Pulmonary artery endothelial cell (primary cell): ENCODE data around the gene PPP1R12B. TPM values are rescaled to one million over a fixed set of nuclear protein-coding genes. Genes with fewer than 3 reads are reported as not detected.
"Not testable (repeated sequence)": the region's sequence is repeated elsewhere in the genome, so short reads cannot be mapped to it uniquely, and the experiment has no call there.

ENCODE experiments used
- DNase-seq: peaks from one replicate; pipeline ENCODE4 v3.0.0-alpha.2; 2011; ENCODE audit warnings: low read depth, low spot score
- total RNA-seq: library from RNA; depleted of rRNA; stranded (reverse); fragments of >200 nt; gene quantifications from 2 replicates; pipeline ENCODE4 v1.2.3, GENCODE V29; 2014

PPP1R12B gene
- total RNA-seq, 1 donor from 2014 or later, result 5.2 TPM

GRCh38 chr1:202599669-202600431 lies 251.4 kb downstream of the PPP1R12B start:
- DNase-seq, result peak; percentile 50

- no peak for DNase-seq
Measured at GRCh38 chr1:202600432-202601041, 252.0 kb downstream of the PPP1R12B start.

GRCh38 chr1:202603435-202603834 lies 254.9 kb downstream of the PPP1R12B start:
- no peak for DNase-seq

DNA sequence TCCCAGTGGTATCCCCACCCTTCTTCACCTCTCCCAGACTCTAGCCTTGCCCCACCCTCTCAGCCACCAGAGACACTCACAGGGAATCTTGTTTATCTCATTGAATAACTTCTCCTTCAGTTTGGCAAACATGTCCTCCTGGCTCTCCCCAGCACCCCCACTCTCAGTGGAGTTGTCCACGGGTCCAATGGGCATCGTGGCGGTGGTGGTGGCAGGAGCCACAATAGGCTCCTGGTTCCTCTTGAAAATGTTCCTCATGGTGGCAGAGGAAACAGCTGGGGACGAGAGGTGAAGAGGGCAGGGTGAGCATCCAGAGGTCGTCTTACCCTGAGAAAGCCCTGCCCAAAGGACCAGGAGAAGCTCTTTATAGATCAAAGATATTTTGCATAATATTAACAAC lies 257.0 kb downstream of the PPP1R12B start:
- no peak for DNase-seq

DNA sequence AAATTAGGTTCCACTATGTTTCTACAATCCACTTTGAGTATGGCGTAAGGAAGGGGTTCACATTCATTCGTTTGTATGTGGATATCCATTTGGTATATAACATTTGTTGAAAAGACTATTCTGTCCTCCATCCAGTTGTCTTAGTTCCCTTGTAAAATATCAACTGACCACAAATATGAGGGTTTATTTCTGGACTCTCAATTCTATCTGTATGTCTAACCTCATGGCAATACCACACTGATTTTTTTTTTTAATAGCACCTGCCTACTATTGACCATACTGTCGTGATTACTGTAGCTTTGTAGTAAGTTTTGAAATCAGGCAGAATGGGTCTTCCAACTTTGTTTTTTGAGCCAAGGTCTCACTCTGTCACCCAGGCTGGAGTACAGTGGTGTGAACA lies 263.5 kb downstream of the PPP1R12B start:
- not testable (repeated sequence) for DNase-seq

DNA sequence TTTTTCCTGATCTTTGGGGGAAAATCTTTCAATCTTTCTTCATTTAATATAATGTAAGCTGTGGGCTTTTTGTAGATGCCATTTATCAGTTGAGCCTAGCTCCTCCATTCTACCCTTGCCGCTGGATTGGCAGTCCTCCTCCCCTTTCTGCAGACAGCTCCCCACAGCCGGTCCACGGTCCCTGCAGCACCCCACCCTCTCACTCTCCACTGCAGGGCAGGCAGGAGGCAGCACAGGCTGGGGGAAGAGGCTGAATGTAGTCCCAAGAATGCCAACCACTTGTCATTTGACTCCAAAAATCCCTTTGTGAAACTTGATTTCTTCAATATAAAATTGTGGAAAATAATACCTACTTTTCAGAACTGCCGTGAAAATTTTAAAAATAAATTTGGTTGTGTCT lies 265.1 kb downstream of the PPP1R12B start:
- no peak for DNase-seq

GRCh38 chr1:202614363-202615207 lies 266.1 kb downstream of the PPP1R12B start:
- DNase-seq, result not testable (repeated sequence)

DNA sequence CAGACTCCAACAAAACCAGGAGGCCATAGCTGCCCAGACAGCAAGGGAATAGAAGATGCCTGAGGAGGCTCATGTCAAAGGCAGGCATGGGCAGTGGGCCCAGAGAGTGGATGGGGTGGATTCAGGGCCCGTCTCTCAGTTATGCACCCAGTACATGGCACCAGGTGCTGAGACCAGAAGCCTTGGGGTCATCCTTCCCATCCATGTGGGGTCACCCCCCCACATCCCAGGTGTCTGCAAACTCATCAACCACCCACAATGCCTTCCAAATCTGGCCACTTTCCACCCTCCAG lies 266.7 kb downstream of the PPP1R12B start:
- not testable (repeated sequence) for DNase-seq

DNA sequence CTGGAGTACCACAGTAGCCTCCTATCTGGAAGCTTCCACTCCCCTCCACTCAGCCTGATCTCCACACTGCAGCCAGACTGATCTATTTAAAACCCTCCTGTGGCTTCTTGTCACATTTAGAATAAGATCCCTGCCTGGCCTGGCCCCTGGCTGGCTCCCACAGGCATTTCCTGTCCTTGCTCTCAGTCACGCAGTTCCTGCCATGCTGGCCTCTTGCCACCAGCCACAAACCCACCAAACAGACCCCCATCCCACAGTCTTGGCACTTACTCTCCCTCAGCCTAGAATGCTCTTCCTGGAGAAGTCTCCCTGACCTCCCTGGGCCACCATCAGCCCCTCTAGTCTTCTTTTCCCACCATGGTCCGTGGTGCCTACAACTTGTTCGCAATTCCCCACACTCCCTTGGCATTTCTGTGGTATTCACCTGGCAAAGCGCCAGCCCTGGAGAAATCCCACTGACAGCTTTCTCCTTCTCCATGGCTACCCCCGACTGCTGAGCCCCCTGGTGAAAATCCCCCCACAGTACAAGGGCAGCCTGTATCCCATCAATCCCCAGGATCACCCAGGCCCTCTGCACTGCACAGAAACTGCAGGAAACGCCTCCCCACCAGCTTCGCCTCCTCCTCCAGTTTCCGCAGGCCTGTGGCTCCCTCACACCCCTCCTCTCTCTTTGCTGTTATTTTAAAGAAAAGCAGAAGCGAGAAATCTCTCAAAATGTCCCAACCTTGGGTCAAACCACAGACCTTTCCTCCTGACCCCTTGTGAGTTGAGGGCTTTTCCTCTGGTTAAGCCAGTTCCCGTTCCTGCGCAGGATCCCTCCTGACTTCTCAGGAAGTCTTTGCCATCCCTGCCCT lies 267.2 kb downstream of the PPP1R12B start:
- no peak for DNase-seq

DNA sequence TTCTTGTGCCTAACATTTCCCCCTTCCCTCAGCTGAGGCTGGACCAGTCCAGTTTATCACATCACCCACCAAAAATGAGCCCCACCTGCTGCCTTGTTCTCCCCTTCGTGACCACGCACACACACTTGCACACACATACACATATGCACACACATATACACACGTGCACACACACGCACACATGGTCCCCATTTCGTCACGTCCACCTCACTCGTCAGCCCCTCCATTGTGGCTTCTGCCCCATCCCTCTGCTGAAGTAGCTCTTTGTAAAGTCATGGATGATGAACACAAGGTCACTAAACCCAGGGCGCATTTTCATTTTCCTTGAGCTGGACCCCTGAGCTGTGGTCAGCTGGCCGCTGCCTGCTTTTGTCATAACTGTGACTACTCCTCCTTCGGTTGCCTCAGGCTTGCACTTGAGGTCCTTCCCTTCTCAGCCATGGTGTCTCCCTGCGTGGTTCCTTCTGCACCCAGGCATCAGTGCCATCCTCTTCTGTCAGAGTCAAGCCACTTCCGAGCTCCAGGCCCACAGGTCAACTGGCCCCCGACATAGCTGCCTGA lies 267.9 kb downstream of the PPP1R12B start:
- DNase-seq, result no peak

GRCh38 chr1:202619012-202619411 lies 270.5 kb downstream of the PPP1R12B start:
- not testable (repeated sequence) for DNase-seq

GRCh38 chr1:202619505-202619904 lies 271.0 kb downstream of the PPP1R12B start:
- DNase-seq, result no peak

- not testable (repeated sequence) for DNase-seq
Measured at GRCh38 chr1:202620036-202620435, 271.5 kb downstream of the PPP1R12B start.

GRCh38 chr1:202621446-202621845 lies 272.9 kb downstream of the PPP1R12B start:
- DNase-seq, result no peak

GRCh38 chr1:202622388-202622787 lies 273.9 kb downstream of the PPP1R12B start:
- no peak for DNase-seq

- no peak for DNase-seq
Measured at GRCh38 chr1:202623075-202623474, 274.6 kb downstream of the PPP1R12B start.

GRCh38 chr1:202623476-202623875 lies 275.0 kb downstream of the PPP1R12B start:
- DNase-seq, result not testable (repeated sequence)

DNA sequence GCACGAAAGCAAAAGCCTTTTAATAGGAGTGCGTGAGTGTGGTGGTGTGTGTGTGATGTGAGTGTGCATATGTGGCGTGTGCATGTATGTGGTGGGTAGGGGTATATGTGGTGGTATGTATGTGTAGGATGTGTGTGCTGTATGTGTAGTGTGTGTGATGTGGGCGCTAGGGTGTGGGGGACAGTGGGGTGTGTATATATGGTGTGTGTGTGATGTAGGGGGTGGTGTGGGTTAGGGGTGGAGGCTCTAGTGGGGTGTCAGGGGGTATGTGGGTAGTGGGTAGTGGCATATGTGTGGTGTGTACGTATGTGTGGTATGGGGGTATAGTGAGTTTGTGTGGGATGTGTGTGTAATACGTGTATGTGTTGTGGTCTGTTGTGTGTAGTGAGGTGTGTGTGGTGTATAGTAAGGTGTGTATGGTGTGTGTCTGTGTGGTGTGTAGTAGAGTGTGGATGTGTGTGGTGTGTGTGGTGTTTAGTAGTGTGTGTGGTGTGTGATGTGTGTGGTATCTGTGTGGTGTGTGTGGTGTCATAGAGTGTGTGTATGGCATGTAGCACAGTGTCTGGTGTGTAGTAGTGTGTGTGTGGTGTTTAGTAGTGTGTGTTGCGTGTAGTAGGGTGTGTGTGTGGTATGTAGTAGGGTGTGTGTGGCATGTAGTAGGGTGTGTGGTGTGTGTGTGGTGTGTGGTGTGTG lies 275.7 kb downstream of the PPP1R12B start:
- no peak for DNase-seq

DNA sequence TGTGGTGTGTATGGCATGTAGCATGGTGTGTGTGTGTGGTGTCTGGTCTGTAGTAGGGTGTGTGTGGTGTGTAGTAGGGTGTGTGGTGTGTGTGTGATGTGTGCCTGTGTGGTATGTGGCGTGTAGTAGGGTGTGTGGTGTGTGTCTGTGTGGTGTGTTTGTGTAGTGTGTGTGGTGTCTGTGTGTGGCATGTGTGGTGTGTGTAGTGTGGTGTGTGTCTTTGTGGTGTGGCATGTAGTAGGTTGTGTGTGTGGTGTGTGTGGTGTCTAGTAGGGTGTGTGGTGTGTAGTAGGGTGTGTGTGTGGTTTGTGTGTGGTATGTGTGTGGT lies 276.2 kb downstream of the PPP1R12B start:
- no peak for DNase-seq
